Gastrocnemius medialis (tissue), 4 donors: ENCODE measurements around the gene PABPN1.

Source experiments
- POLR2A ChIP-seq, 2 donors: fragments of 450-650 bp; IDR thresholded peaks; one replicate each; pipeline ENCODE4 v1.6.1; 2017; ENCODE audit warnings: antibody characterized with exemption in 2 of 2, mild to moderate bottlenecking in 2 of 2, moderate library complexity in 2 of 2
- TF ChIP-seq, protein P1 (sequence below), 5 experiments: fragments of 450-650 bp in 3 of 5; fragments of 200-600 bp in 2 of 5; sonication (generic) in 2 of 5; IDR thresholded peaks in 4 of 5; conservative IDR thresholded peaks in 1 of 5; 1 replicate in 4 of 5; 2 replicates in 1 of 5; pipeline ENCODE4 v1.5.1; 2016 to 2019; ENCODE audit warnings: antibody characterized with exemption in 5 of 5, mild to moderate bottlenecking in 3 of 5, moderate library complexity in 3 of 5

DNA sequence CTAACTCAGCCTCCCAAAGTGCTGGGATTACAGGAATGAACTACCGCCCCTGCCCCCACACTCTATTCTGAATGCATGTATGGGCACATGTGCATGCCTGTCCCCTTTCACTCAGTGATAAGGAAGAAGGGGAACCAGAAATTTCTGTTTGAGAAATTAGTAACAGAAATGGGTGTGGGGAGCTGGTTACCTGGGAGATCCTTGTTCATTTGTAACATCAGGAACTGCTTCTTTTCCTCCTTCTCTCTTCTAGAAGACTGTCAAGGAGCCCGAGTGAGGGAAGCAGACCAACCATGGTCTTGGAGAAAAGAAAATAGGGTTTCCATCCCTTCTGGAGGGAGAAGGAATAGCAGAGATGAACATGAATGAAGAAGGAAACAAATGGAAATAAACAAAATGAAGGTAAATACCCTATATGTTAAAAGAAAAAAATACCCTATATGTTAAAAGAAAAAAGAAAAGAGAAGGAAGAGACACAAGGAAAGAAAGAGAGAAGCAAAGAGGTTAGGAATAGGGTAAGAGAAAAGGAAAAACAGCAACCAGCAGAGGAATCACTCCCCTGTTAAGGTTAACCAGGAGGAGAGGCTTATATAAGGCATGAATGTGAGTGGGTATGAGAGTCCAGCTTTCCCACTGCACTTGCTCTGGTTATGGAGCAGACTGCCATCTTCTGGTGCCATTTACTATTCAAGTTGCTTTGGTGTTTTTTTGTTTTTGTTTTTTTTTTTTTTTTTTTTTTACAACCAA, 21.9 kb upstream of the PABPN1 start:
- TF ChIP-seq POLR2A (IDR thresholded peaks at IDR 0.05) = no peak
- TF ChIP-seq, protein P1, sequence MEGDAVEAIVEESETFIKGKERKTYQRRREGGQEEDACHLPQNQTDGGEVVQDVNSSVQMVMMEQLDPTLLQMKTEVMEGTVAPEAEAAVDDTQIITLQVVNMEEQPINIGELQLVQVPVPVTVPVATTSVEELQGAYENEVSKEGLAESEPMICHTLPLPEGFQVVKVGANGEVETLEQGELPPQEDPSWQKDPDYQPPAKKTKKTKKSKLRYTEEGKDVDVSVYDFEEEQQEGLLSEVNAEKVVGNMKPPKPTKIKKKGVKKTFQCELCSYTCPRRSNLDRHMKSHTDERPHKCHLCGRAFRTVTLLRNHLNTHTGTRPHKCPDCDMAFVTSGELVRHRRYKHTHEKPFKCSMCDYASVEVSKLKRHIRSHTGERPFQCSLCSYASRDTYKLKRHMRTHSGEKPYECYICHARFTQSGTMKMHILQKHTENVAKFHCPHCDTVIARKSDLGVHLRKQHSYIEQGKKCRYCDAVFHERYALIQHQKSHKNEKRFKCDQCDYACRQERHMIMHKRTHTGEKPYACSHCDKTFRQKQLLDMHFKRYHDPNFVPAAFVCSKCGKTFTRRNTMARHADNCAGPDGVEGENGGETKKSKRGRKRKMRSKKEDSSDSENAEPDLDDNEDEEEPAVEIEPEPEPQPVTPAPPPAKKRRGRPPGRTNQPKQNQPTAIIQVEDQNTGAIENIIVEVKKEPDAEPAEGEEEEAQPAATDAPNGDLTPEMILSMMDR (IDR thresholded peaks at IDR 0.05 in 4 of 5, conservative IDR thresholded peaks at IDR 0.05 in 1 of 5) = no peak
